HG02798 (cell line): ENCODE data around the gene RHEBL1.
A peak's percentile ranks its signal among the peaks of the same experiment; 100 is the strongest.

ENCODE experiments used
- ATAC-seq: cut with Tn5 transposase; IDR thresholded peaks from one replicate; pipeline ENCODE4 v1.9.1; 2021; ENCODE audit warnings: mild to moderate bottlenecking; ENCODE audit not compliant: unreplicated experiment, poor library complexity

The RHEBL1 gene

DNA sequence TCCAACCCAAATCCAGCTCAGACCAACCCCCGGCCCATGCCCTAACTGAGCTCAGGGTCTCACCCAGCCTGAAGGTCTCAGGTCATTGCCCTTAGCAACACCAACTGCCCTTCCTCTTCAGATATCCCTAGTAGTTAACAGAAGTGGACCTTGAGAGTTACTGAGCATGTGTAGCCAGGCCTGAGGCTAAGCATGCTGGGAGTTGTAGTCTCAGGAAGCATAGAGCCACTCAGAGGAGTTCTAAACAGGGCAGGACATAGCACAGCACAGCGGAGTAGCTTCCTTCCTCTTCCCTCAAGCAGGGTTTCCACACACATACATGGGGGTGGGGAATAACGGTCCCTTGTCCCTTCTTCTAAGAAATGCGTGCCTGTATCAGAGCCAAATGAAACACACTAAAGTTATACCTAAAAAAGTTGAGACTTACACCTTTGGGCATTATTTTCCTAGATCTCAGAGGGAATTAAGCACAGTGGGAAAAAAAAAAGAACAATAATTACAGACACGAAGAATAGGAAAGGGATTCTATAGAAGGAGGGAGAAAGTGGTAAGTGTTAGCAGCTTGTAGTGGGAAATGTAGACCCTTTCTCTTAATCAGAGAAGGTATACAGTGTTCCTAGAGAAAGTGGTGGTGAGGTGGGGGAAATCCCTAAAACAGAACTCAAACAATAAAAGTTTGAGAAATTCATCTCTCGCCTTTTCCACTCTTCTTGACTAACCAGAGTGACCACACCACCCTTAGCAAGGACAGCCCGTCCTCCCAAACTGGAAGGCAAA, 13.6 kb downstream of the RHEBL1 start:
- peak; percentile 75 for ATAC-seq

GRCh38 chr12:49055092-49055491, 14.7 kb downstream of the RHEBL1 start:
- no peak for ATAC-seq

DNA sequence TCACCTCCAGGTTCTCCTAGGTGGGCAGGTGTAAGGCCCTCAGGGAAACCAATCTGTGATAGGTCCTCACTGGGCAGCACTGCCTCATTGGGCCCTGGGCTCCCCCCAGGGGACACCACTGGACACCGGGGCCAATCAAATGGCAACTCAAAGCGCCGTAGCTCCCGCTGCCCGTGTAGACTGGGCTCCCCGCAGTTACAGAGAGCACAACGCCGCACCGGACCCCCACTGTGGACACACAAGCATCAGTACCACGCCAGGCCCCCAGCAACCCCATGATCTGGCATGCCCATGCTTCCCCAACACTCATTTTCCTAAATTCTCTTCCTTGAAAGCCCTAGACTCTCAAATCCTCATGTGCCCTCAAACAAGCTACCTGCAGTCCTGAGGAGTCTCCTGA, 15.3 kb downstream of the RHEBL1 start:
- ATAC-seq = no peak

- ATAC-seq = no peak
Measured at GRCh38 chr12:49054096-49054495, 15.7 kb downstream of the RHEBL1 start.

- no peak for ATAC-seq
Measured at GRCh38 chr12:49052451-49053208, 17.1 kb downstream of the RHEBL1 start.

- no peak for ATAC-seq
Measured at GRCh38 chr12:49051777-49052438, 17.9 kb downstream of the RHEBL1 start.

DNA sequence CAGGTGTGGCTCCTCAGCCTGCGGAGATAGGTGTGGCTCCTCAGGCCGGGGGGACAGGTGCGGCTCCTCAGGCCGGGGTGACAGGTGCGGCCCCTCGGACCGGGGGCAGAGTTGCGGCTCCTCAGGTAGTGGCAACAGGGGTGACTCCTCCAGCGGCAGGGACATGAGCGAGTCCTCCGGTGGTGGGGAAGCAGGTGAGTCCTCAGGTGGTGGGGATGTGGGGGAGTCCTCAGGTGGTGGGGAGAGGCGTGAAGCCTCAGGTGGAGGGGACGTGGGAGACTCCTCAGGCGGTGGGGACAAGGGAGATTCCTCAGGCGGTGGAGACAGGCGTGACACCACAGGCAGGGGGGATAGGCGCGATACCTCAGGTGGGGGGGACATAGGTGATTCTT, 18.4 kb downstream of the RHEBL1 start:
- no peak for ATAC-seq

GRCh38 chr12:49050507-49051372, 19.0 kb downstream of the RHEBL1 start:
- no peak for ATAC-seq

DNA sequence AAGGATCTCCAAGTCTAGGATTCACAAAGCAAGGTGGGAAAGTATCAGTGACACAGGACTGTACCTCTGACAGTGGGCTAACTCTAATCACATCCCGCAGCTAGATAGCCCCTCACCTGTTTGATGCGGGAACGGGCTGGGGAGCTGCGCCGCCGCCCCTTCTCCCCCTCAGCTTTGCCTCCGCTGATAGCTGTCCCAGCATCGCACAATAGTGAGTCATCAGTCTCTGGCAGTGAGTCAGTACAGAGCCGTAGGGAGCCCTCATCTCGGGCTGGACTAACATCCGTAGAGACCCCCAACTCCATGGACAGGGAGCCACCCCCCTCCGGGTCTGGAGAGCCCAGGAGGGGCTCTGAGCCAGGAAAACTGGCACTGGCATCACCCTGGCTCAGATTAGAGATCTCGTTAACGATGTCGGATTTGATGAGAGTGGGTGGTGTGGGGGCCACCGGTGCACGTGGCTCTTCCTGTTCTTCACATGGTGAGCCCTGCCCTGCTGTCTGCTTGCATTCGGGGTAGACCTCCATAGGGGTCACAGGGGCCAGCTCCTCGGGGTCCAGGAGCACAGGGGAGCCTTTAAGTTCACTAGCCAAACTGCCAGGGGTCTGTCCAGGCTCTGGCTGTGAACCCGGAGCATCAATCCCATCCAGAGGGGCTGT, 20.1 kb downstream of the RHEBL1 start:
- ATAC-seq = no peak

DNA sequence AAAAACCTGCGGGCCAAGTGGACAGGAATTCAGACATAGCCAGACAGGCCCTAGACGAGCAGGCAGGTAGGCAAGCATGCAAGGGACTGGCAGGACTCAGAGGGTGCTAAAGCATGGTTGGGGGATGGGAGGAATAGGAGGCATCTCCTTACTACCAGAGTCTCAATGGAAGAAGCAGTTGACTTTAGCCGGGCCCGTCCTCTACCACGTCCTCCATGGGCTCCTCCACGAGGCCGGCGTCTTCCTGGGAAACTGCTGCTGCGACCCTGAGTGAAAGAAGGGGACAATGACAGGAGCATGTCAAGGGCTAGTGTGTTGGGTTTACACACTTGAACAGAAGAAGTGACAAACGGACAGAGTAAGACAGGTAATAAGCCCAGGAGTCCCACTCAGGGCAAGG, 20.8 kb downstream of the RHEBL1 start:
- no peak for ATAC-seq

- no peak for ATAC-seq
Measured at GRCh38 chr12:49046129-49046895, 23.5 kb downstream of the RHEBL1 start.

- no peak for ATAC-seq
Measured at GRCh38 chr12:49044660-49045059, 25.1 kb downstream of the RHEBL1 start.

DNA sequence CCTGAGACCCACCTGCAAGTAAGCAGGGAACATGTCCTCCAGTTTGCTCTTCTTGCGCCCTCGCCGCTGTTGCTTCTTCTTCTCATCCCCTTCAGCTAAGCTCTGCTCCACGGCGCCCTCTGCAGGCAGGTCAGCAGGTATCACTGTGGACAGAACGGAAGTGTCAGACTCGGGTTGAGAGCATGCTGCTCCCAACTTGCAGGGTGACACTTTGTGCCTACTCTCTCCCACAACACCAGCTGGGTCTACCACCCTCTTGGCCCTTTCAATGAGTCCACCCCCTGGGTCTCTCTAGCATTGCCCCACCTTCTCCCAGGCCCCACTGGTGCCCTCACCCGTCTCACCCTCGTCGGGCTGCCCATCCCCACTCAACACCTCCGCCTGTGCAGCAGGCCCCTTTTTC, 25.9 kb downstream of the RHEBL1 start:
- no peak for ATAC-seq

- no peak for ATAC-seq
Measured at GRCh38 chr12:49043241-49043640, 26.5 kb downstream of the RHEBL1 start.

GRCh38 chr12:49041881-49042484, 27.8 kb downstream of the RHEBL1 start:
- ATAC-seq = no peak

DNA sequence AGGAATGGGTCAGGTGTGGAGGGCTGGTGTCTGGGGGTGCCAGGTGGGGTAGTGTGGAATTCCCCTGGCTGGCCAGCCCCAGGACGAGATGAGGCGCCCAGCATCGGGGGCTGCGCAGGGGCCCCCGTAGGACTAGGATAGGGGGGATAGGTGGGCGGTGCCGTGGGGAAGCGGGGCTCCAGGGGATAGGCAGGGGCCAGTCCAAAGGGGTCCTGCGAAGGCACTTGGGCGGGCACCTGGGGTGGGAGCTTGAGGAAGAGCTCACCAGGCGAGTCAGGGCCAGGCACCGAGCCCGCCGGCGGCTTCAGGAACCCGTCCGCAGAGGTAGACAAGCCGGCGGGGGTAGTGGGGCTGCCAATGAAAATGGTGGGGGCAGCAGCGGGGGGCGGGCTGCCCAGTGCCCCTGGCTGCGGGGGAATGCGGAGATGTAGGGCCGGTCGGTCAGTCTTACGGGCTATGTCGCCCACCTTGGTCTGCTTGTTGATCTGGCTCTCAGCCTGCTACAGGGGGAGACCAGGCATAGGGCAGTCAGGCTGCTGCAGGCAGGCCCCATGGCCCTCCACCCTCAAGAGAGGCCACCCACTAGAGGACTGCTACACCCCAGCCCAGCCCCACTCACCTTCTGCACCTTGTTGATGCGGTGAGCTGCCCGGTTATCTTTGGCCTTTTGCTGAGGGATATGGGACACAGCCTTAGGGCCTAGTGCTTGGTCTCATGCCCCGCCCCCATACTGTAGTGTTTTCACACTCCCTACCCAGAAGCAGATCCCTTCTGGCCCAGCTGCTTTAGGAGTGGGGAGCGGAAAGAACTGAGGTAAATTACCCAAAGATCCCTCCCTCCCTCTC, 28.5 kb downstream of the RHEBL1 start:
- no peak for ATAC-seq

- ATAC-seq = no peak
Measured at GRCh38 chr12:49040364-49040855, 29.4 kb downstream of the RHEBL1 start.
